ENCODE results near the gene RER1. TPM values are rescaled to one million over a fixed set of nuclear protein-coding genes. Genes with fewer than 3 reads are reported as not detected.

The RER1 gene
- 91.9 to 132 TPM (median 121 TPM) in 5 replicates for total RNA-seq (2022; extraction: Qiagen RNA extraction; ENCODE audit: low read depth)

GRCh38 chr1:2391041-2391930, at the start of gene RER1, which contains the start of gene MORN1:
TSS of gene RER1 (plus strand) at chr1:2391841. CDS start at chr1:2395791, 3,950 bp downstream.
TSS of gene MORN1 (minus strand) at chr1:2391554. CDS start at chr1:2391533, 21 bp downstream.

GRCh38 chr1:2412395-2412772, 20.7 kb downstream of the RER1 start, which contains the start of gene PEX10:
TSS of gene PEX10 (minus strand) at chr1:2412564. CDS start at chr1:2412502, 62 bp downstream.

Other genes with a start within 250 kb of the RER1 start
- gene FAAP20, start 197.1 kb upstream of the RER1 start, total RNA-seq (2022; extraction: Qiagen RNA extraction; ENCODE audit: low read depth) = 35.5 to 61.6 TPM (median 60.0 TPM) in 5 replicates
- gene SKI, start 163.5 kb upstream of the RER1 start, total RNA-seq (2022; extraction: Qiagen RNA extraction; ENCODE audit: low read depth) = 20.8 to 23.4 TPM (median 21.7 TPM) in 5 replicates
- gene MORN1, start 287 bp upstream of the RER1 start, total RNA-seq (2022; extraction: Qiagen RNA extraction; ENCODE audit: low read depth) = 5.6 to 7.3 TPM (median 6.3 TPM) in 5 replicates
- gene PEX10, start 20.7 kb downstream of the RER1 start, total RNA-seq (2022; extraction: Qiagen RNA extraction; ENCODE audit: low read depth) = 17.7 to 23.7 TPM (median 20.8 TPM) in 5 replicates
- 0.15 to 0.41 TPM (median 0.34 TPM) in 5 replicates for gene PLCH2, start 84.4 kb downstream of the RER1 start, total RNA-seq (2022; extraction: Qiagen RNA extraction; ENCODE audit: low read depth)
- 9.2 to 12.0 TPM (median 9.9 TPM) in 5 replicates for gene PANK4, start 134.8 kb downstream of the RER1 start, total RNA-seq (2022; extraction: Qiagen RNA extraction; ENCODE audit: low read depth)
- not detected in 5 replicates for gene HES5, start 138.4 kb downstream of the RER1 start, total RNA-seq (2022; extraction: Qiagen RNA extraction; ENCODE audit: low read depth)
- gene TNFRSF14, start 164.5 kb downstream of the RER1 start, total RNA-seq (2022; extraction: Qiagen RNA extraction; ENCODE audit: low read depth) = 0.08 to 0.22 TPM (median 0.16 TPM) in 4 of 5 replicates, not detected in the other
- 15.9 to 22.1 TPM (median 19.3 TPM) in 5 replicates for gene PRXL2B, start 194.9 kb downstream of the RER1 start, total RNA-seq (2022; extraction: Qiagen RNA extraction; ENCODE audit: low read depth)
- gene MMEL1, start 241.2 kb downstream of the RER1 start, total RNA-seq (2022; extraction: Qiagen RNA extraction; ENCODE audit: low read depth) = 0.11 to 0.35 TPM in 2 of 5 replicates, not detected in the others